ENCODE measurements around the gene CALB2.

The CALB2 gene

GRCh38 chr16:71345031-71345430 is 13.5 kb upstream of the CALB2 start:
- TF ChIP-seq, protein P1, sequence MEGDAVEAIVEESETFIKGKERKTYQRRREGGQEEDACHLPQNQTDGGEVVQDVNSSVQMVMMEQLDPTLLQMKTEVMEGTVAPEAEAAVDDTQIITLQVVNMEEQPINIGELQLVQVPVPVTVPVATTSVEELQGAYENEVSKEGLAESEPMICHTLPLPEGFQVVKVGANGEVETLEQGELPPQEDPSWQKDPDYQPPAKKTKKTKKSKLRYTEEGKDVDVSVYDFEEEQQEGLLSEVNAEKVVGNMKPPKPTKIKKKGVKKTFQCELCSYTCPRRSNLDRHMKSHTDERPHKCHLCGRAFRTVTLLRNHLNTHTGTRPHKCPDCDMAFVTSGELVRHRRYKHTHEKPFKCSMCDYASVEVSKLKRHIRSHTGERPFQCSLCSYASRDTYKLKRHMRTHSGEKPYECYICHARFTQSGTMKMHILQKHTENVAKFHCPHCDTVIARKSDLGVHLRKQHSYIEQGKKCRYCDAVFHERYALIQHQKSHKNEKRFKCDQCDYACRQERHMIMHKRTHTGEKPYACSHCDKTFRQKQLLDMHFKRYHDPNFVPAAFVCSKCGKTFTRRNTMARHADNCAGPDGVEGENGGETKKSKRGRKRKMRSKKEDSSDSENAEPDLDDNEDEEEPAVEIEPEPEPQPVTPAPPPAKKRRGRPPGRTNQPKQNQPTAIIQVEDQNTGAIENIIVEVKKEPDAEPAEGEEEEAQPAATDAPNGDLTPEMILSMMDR (IDR thresholded peaks at IDR 0.05): no peak

GRCh38 chr16:71347146-71347545 is 11.4 kb upstream of the CALB2 start:
- TF ChIP-seq, protein P1 (IDR thresholded peaks at IDR 0.05): no peak

DNA sequence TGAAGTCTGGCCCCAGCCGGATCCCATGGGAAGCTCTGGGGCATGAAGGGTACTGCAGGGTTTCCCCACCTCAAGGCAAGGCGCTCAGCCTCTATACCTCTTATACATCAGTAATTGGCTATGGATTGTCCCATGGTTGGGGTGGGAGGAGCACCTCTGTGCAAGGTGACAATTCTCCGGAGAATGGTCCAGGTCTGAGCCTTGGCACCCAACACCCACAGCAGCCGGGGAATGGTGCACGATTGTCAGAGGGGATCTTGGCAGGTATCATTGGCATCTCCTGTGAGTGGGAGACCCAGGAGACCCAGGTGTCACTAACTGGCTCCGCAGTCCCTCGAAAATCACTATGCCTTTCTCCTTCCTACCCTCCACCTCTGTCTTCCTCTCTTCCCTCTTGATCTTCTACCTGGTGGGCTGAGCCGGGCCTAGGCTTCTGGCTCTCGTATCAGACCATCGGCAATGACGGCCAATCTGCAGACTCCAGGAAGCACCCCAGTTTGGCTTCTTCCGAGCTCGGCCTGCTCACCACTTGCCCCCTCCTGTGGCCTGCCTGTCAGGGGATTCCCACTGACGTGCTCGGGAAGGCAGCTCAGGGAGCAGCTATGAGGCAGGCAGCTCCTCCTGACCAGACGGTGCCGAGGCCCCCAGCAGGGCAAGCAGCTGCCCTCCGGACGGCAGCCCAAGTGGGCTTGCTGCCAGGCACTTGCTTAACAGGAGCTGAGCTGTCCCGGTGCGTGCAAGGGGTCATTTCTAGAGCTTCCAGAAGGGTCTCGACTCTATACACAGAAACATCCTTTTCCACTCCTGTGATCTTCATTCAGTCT is 10.0 kb upstream of the CALB2 start:
- TF ChIP-seq, protein P1 (IDR thresholded peaks at IDR 0.05): no peak

GRCh38 chr16:71350821-71351557 is 7.5 kb upstream of the CALB2 start:
- TF ChIP-seq, protein P1 (IDR thresholded peaks at IDR 0.05): no peak

- TF ChIP-seq, protein P1 (IDR thresholded peaks at IDR 0.05): no peak
Measured at GRCh38 chr16:71351558-71351901, 7.0 kb upstream of the CALB2 start.

- TF ChIP-seq, protein P1 (IDR thresholded peaks at IDR 0.05): no peak
Measured at GRCh38 chr16:71352466-71352865, 6.1 kb upstream of the CALB2 start.

GRCh38 chr16:71352963-71353460 is 5.5 kb upstream of the CALB2 start:
- TF ChIP-seq, protein P1 (IDR thresholded peaks at IDR 0.05): no peak
